H9 (cell line): ENCODE measurements around the gene GRXCR2. TPM values are rescaled to one million over a fixed set of nuclear protein-coding genes. Genes with fewer than 3 reads are reported as not detected.
"Not testable (repeated sequence)": the region's sequence is repeated elsewhere in the genome, so short reads cannot be mapped to it uniquely, and the experiment has no call there.

ENCODE experiments used
- DNase-seq: peaks from one replicate; pipeline ENCODE4 v3.0.0-alpha.2; 2017
- H2AFZ ChIP-seq: one replicate; pipeline ENCODE4 v1.6.1; 2013; ENCODE audit warnings: mild to moderate bottlenecking, low read length, control low read depth, moderate library complexity
- H2AK5ac ChIP-seq: 2 replicates; pipeline ENCODE4 v1.6.1; 2013; ENCODE audit warnings: low read length, control low read depth, mixed read lengths; ENCODE audit not compliant: insufficient read length
- H2BK120ac ChIP-seq: one replicate; pipeline ENCODE4 v1.6.1; 2013; ENCODE audit warnings: low read depth, mild to moderate bottlenecking, low read length, control low read depth, inconsistent platforms; ENCODE audit not compliant: poor library complexity, severe bottlenecking
- H2BK12ac ChIP-seq: 2 replicates; pipeline ENCODE4 v1.6.1; 2013; ENCODE audit warnings: low read length, control low read depth, mixed read lengths, low read depth; ENCODE audit not compliant: insufficient read length
- H2BK15ac ChIP-seq: 2 replicates; pipeline ENCODE4 v1.6.1; 2013; ENCODE audit warnings: low read depth, low read length, control low read depth
- H2BK20ac ChIP-seq: one replicate; pipeline ENCODE4 v1.6.1; 2013; ENCODE audit warnings: low read depth, mild to moderate bottlenecking, low read length, control low read depth, inconsistent platforms; ENCODE audit not compliant: poor library complexity, severe bottlenecking
- H2BK5ac ChIP-seq: 2 replicates; pipeline ENCODE4 v1.6.1; 2013; ENCODE audit warnings: low read length, control low read depth, mixed read lengths; ENCODE audit not compliant: insufficient read length
- H3K14ac ChIP-seq: 2 replicates; pipeline ENCODE4 v1.6.1; 2013; ENCODE audit warnings: low read length, control low read depth; ENCODE audit not compliant: insufficient read depth
- H3K18ac ChIP-seq: 2 replicates; pipeline ENCODE4 v1.6.1; 2013; ENCODE audit warnings: low read depth, mild to moderate bottlenecking, mixed read lengths, low read length, control low read depth; ENCODE audit not compliant: insufficient read length
- H3K23ac ChIP-seq: 2 replicates; pipeline ENCODE4 v1.6.1; 2013; ENCODE audit warnings: low read length, control low read depth, mixed read lengths, low read depth; ENCODE audit not compliant: insufficient read length
- H3K23me2 ChIP-seq: 2 replicates; pipeline ENCODE4 v1.6.1; 2013; ENCODE audit warnings: low read depth, mild to moderate bottlenecking, mixed read lengths, low read length, control low read depth; ENCODE audit not compliant: insufficient read length, poor library complexity, severe bottlenecking
- H3K27ac ChIP-seq: 2 replicates; pipeline ENCODE4 v1.5.1; 2013; ENCODE audit warnings: low read length, control low read depth, mixed read lengths, low read depth; ENCODE audit not compliant: insufficient read length
- H3K27me3 ChIP-seq: 2 replicates; pipeline ENCODE4 v1.6.1; 2013; ENCODE audit warnings: low read length, control low read depth, inconsistent platforms; ENCODE audit not compliant: insufficient read depth
- H3K4ac ChIP-seq: 2 replicates; pipeline ENCODE4 v1.6.1; 2013; ENCODE audit warnings: low read depth, mild to moderate bottlenecking, control low read depth, inconsistent platforms, low read length, moderate library complexity
- H3K4me1 ChIP-seq: 2 replicates; pipeline ENCODE4 v1.6.1; 2013; ENCODE audit warnings: low read length, control low read depth, inconsistent platforms; ENCODE audit not compliant: insufficient read depth
- H3K4me2 ChIP-seq: 2 replicates; pipeline ENCODE4 v1.6.1; 2013; ENCODE audit warnings: low read length, control low read depth, mixed read lengths; ENCODE audit not compliant: insufficient read length, insufficient read depth
- H3K56ac ChIP-seq: 2 replicates; pipeline ENCODE4 v1.6.1; 2013; ENCODE audit warnings: low read depth, mild to moderate bottlenecking, mixed read lengths, low read length, control low read depth; ENCODE audit not compliant: insufficient read length
- H3K79me1 ChIP-seq: 2 replicates; pipeline ENCODE4 v1.6.1; 2013; ENCODE audit warnings: low read depth, mild to moderate bottlenecking, moderate library complexity, low read length, control low read depth, inconsistent platforms; ENCODE audit not compliant: insufficient read depth, poor library complexity, severe bottlenecking
- H3K79me2 ChIP-seq: 2 replicates; pipeline ENCODE4 v1.6.1; 2013; ENCODE audit warnings: low read length, control low read depth, inconsistent platforms; ENCODE audit not compliant: insufficient read depth
- H3K9ac ChIP-seq: 2 replicates; pipeline ENCODE4 v1.6.1; 2013; ENCODE audit warnings: low read length, control low read depth, mixed read lengths; ENCODE audit not compliant: insufficient read length; ENCODE audit errors: extremely low read depth
- H3K9me3 ChIP-seq: one replicate; pipeline ENCODE4 v1.6.1; 2013; ENCODE audit warnings: low read depth, low read length, inconsistent platforms; ENCODE audit not compliant: control insufficient read depth
- H3T11ph ChIP-seq: one replicate; pipeline ENCODE4 v1.6.1; 2013; ENCODE audit warnings: mild to moderate bottlenecking, low read length, control low read depth, inconsistent platforms
- H4K20me1 ChIP-seq: one replicate; pipeline ENCODE4 v1.6.1; 2013; ENCODE audit not compliant: control insufficient read depth, insufficient read length, insufficient read depth
- H4K5ac ChIP-seq: 2 replicates; pipeline ENCODE4 v1.6.1; 2013; ENCODE audit warnings: low read depth, mild to moderate bottlenecking, mixed read lengths, low read length, control low read depth; ENCODE audit not compliant: insufficient read length
- H4K8ac ChIP-seq: replicated peaks from 2 replicates; pipeline ENCODE4 v1.6.1; 2013; ENCODE audit warnings: low read length, control low read depth, mixed read lengths, low read depth; ENCODE audit not compliant: insufficient read length
- H4K91ac ChIP-seq: 2 replicates; pipeline ENCODE4 v1.6.1; 2013; ENCODE audit warnings: low read depth, mild to moderate bottlenecking, moderate library complexity, mixed read lengths, low read length, control low read depth; ENCODE audit not compliant: insufficient read length
- H3K27ac Mint-ChIP-seq, 3 experiments: 2 replicates in 2 of 3; 3 replicates in 1 of 3; pipeline ENCODE4 v1.8.0; 2020 to 2021; ENCODE audit warnings: mixed read lengths in 3 of 3, mild to moderate bottlenecking in 1 of 3, moderate library complexity in 1 of 3
- H3K27me3 Mint-ChIP-seq: 2 replicates; pipeline ENCODE4 v1.8.0; 2021; ENCODE audit warnings: low read depth, mild to moderate bottlenecking, moderate library complexity, mixed read lengths
- H3K36me3 Mint-ChIP-seq, 3 experiments: 2 replicates in 2 of 3; 3 replicates in 1 of 3; pipeline ENCODE4 v1.8.0; 2020 to 2021; ENCODE audit warnings: low read depth in 3 of 3, mixed read lengths in 3 of 3; ENCODE audit not compliant: insufficient read depth in 1 of 3
- H3K4me1 Mint-ChIP-seq, 2 experiments: 2 replicates each; pipeline ENCODE4 v1.8.0; 2020; ENCODE audit warnings: mixed read lengths in 2 of 2
- H3K4me3 Mint-ChIP-seq, 2 experiments: 2 replicates in 1 of 2; 3 replicates in 1 of 2; pipeline ENCODE4 v1.8.0; 2020 to 2021; ENCODE audit warnings: mild to moderate bottlenecking in 2 of 2, mixed read lengths in 2 of 2, moderate library complexity in 1 of 2
- H3K9me3 Mint-ChIP-seq, 2 experiments: 2 replicates in 1 of 2; 3 replicates in 1 of 2; pipeline ENCODE4 v1.8.0; 2020; ENCODE audit warnings: mild to moderate bottlenecking in 2 of 2, mixed read lengths in 2 of 2, moderate library complexity in 1 of 2
- WGBS: extraction: QIAGEN DNeasy Blood & Tissue Kit; methylation state at CpG from one replicate; pipeline ENCODE4 v1.1.7; 2013; ENCODE audit warnings: missing lambda C conversion rate, low lambda C conversion rate, mixed read lengths; ENCODE audit not compliant: insufficient read length; ENCODE audit errors: extremely low coverage; 5-methylcytosine and 5-hydroxymethylcytosine counted together
- total RNA-seq: library from RNA; stranded (reverse); gene quantifications from 2 replicates; pipeline ENCODE4 v1.2.1, GENCODE V29; 2021
- TF ChIP-seq, protein P1 (sequence below): fragments of 200-600 bp; sonication (generic); conservative IDR thresholded peaks from 3 replicates; pipeline ENCODE4 v1.8.0; 2021; ENCODE audit warnings: antibody characterized with exemption, mild to moderate bottlenecking

The GRXCR2 gene
- total RNA-seq, 1 experiment from 2014 or later, result not detected

DNA sequence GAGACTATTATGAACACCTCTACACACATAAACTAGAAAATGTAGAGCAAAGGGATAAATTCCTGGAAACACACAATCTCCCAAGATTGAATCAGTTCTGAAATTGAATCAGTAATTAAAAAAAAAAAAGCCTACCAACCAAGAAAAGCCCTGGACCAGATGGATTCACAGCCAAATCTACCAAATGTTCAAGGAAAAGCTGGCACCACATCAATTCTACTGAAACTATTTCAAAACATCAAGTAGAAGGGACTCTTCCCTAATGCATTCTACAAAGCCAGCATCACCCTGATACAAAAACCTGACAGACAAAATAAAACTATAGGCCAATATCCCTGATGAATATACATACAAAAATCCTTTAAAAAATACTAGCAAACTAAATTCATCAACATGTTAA, 25.4 kb upstream of the GRXCR2 start:
- no peak for DNase-seq
- no peak overlapping the region for H3K14ac ChIP-seq
- H3K23me2 ChIP-seq, result no peaks in the 10 kb centered on the region
- no peak overlapping the region for H2AFZ ChIP-seq
- H2BK20ac ChIP-seq, result no peak overlapping the region
- peaks cover 18 to 26% of the 10 kb centered on the region in 2 experiments; a peak in 4 of 5 replicates for H3K9me3 Mint-ChIP-seq
- H3K4ac ChIP-seq, result no peak overlapping the region
- peaks cover 0 to 16% (median 8%) of the 10 kb centered on the region in 3 experiments; a peak in 5 of 7 replicates for H3K36me3 Mint-ChIP-seq
- H3K56ac ChIP-seq, result no peak overlapping the region
- H4K91ac ChIP-seq, result no peak overlapping the region
- H3K27me3 ChIP-seq, result no peaks in the 10 kb centered on the region
- no peak overlapping the region for H3T11ph ChIP-seq
- H2BK120ac ChIP-seq, result no peak overlapping the region
- no peak overlapping the region for H2BK15ac ChIP-seq
- no peak overlapping the region for H3K27ac Mint-ChIP-seq
- no peaks in the 10 kb centered on the region for H3K79me1 ChIP-seq
- H3K9ac ChIP-seq, result no peak overlapping the region
- H3K4me1 Mint-ChIP-seq, result peaks cover 6% of the 10 kb centered on the region in 2 experiments; a peak in 3 of 4 replicates
- H3K4me3 Mint-ChIP-seq, result no peak overlapping the region
- TF ChIP-seq, protein P1, sequence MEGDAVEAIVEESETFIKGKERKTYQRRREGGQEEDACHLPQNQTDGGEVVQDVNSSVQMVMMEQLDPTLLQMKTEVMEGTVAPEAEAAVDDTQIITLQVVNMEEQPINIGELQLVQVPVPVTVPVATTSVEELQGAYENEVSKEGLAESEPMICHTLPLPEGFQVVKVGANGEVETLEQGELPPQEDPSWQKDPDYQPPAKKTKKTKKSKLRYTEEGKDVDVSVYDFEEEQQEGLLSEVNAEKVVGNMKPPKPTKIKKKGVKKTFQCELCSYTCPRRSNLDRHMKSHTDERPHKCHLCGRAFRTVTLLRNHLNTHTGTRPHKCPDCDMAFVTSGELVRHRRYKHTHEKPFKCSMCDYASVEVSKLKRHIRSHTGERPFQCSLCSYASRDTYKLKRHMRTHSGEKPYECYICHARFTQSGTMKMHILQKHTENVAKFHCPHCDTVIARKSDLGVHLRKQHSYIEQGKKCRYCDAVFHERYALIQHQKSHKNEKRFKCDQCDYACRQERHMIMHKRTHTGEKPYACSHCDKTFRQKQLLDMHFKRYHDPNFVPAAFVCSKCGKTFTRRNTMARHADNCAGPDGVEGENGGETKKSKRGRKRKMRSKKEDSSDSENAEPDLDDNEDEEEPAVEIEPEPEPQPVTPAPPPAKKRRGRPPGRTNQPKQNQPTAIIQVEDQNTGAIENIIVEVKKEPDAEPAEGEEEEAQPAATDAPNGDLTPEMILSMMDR, result no peak
- H4K8ac ChIP-seq, result no peak overlapping the region
- H3K79me2 ChIP-seq, result no peaks in the 10 kb centered on the region
- H3K18ac ChIP-seq, result no peak overlapping the region
- no peak overlapping the region for H2AK5ac ChIP-seq
- no peak overlapping the region for H2BK5ac ChIP-seq
- H4K5ac ChIP-seq, result no peak overlapping the region
- H4K20me1 ChIP-seq, result no peaks in the 10 kb centered on the region
- H3K4me2 ChIP-seq, result no peak overlapping the region
- H3K9me3 ChIP-seq, result no peaks in the 10 kb centered on the region
- H3K4me1 ChIP-seq, result no peaks in the 10 kb centered on the region
- no peak overlapping the region for H3K23ac ChIP-seq
- no peak overlapping the region for H3K27ac ChIP-seq
- H3K27me3 Mint-ChIP-seq, result no peaks in the 10 kb centered on the region
- H2BK12ac ChIP-seq, result no peak overlapping the region

DNA sequence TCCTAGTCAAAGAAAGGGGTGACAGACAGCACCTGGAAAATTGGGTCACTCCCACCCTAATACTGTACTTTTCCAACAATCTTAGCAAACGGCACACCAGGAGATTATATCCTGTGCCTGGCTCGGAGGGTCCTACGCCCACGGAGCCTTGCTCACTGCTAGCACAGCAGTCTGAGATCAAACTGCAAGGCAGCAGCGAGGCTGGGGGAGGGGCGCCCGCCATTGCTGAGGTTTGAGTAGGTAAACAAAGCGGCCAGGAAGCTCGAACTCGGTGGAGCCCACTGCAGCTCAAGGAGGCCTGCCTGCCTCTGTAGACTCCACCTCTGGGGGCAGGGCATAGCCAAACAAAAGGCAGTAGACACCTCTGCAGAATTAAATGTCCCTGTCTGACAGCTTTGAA, 18.6 kb upstream of the GRXCR2 start:
- not testable (repeated sequence) for H3K27ac Mint-ChIP-seq, H3K4me1 ChIP-seq, H3K23me2 ChIP-seq, H2AFZ ChIP-seq, H4K91ac ChIP-seq, H3K14ac ChIP-seq, H3K27ac ChIP-seq, H2BK5ac ChIP-seq, H4K20me1 ChIP-seq, H2AK5ac ChIP-seq, H3K23ac ChIP-seq, H3K9ac ChIP-seq, H3K9me3 ChIP-seq, H3K27me3 ChIP-seq, H3T11ph ChIP-seq, H3K27me3 Mint-ChIP-seq, H3K79me1 ChIP-seq, H4K8ac ChIP-seq, H2BK15ac ChIP-seq, H2BK120ac ChIP-seq, H3K4me2 ChIP-seq, H3K4ac ChIP-seq, H3K4me1 Mint-ChIP-seq, H2BK12ac ChIP-seq, H3K4me3 Mint-ChIP-seq, DNase-seq, H4K5ac ChIP-seq, H3K79me2 ChIP-seq, H3K56ac ChIP-seq, H3K18ac ChIP-seq, H2BK20ac ChIP-seq
- peaks cover 9 to 21% (median 13%) of the 10 kb centered on the region in 3 experiments for H3K36me3 Mint-ChIP-seq
- WGBS, result no CpG with 5 or more reads among the region's 10 CpGs
- peaks cover 21 to 29% of the 10 kb centered on the region in 2 experiments for H3K9me3 Mint-ChIP-seq
